Omental fat pad (tissue), 4 donors: ENCODE results near the gene ADM5. TPM values are rescaled to one million over a fixed set of nuclear protein-coding genes. Genes with fewer than 3 reads are reported as not detected.

Experiments used
- ATAC-seq: fragments of 150-250 bp; one replicate; pipeline ENCODE4 v1.9.1; 2016; ENCODE audit warnings: mild to moderate bottlenecking, moderate library complexity; ENCODE audit not compliant: low FRiP score
- DNase-seq: peaks from one replicate; pipeline ENCODE4 v3.0.0-alpha.2; 2019; ENCODE audit warnings: low spot score
- total RNA-seq, 4 donors: library from RNA; depleted of rRNA; stranded (reverse); fragments of >200 nt; gene quantifications; one replicate each; pipeline ENCODE4 v1.1.0, GENCODE V29; 2016
- TF ChIP-seq, protein P1 (sequence below), 3 donors: fragments of 450-650 bp; IDR thresholded peaks; one replicate each; pipeline ENCODE4 v1.5.1; 2016 to 2017; ENCODE audit warnings: antibody characterized with exemption in 3 of 3, mild to moderate bottlenecking in 3 of 3, moderate library complexity in 2 of 3

ADM5 gene
- total RNA-seq, 4 donors from 2014 or later = 1.2 to 3.4 (median 2.3) TPM

DNA sequence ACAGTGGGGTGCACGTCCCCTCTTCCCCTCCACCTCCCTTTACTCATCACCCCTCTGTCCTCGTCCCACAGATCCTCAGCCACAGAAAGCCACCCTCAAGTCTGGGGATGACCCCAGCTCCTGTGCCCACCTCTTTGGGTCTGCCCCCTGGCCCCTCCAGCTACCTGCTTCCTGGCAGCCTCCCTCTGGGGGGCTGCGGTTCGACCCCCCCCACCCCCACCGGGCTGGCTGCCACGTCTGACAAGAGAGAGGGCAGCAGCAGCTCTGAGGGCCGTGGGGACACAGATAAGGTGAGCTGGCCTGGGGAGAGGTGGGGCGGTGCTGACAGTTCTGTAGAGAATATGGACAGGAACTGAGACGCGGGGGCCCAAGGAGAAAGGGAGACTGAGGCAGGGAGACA lies 34.8 kb upstream of the ADM5 start:
- DNase-seq = no peak

GRCh38 chr19:49655570-49656455 lies 33.6 kb upstream of the ADM5 start:
- TF ChIP-seq, protein P1, sequence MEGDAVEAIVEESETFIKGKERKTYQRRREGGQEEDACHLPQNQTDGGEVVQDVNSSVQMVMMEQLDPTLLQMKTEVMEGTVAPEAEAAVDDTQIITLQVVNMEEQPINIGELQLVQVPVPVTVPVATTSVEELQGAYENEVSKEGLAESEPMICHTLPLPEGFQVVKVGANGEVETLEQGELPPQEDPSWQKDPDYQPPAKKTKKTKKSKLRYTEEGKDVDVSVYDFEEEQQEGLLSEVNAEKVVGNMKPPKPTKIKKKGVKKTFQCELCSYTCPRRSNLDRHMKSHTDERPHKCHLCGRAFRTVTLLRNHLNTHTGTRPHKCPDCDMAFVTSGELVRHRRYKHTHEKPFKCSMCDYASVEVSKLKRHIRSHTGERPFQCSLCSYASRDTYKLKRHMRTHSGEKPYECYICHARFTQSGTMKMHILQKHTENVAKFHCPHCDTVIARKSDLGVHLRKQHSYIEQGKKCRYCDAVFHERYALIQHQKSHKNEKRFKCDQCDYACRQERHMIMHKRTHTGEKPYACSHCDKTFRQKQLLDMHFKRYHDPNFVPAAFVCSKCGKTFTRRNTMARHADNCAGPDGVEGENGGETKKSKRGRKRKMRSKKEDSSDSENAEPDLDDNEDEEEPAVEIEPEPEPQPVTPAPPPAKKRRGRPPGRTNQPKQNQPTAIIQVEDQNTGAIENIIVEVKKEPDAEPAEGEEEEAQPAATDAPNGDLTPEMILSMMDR (IDR thresholded peaks at IDR 0.05) = no peak
- DNase-seq (no peak), ATAC-seq (no peak)

More for the DNA sequence above, 34.8 kb upstream of the ADM5 start:
- no peak for ATAC-seq
- TF ChIP-seq, protein P1 (IDR thresholded peaks at IDR 0.05) = no peak

- no peak for ATAC-seq
- no peak for DNase-seq
These were observed 32.8 kb upstream of the ADM5 start for GRCh38 chr19:49656456-49657109.

GRCh38 chr19:49657493-49658138 lies 31.8 kb upstream of the ADM5 start:
- TF ChIP-seq, protein P1 (IDR thresholded peaks at IDR 0.05) = no peak
- DNase-seq = no peak
- ATAC-seq = no peak

More at GRCh38 chr19:49656456-49657109, 32.8 kb upstream of the ADM5 start:
- TF ChIP-seq, protein P1 (IDR thresholded peaks at IDR 0.05) = no peak

- no peak for ATAC-seq
- TF ChIP-seq, protein P1 (IDR thresholded peaks at IDR 0.05) = no peak
- DNase-seq = no peak
These were observed 31.3 kb upstream of the ADM5 start for GRCh38 chr19:49658139-49658517.

GRCh38 chr19:49658566-49659442 lies 30.6 kb upstream of the ADM5 start:
- no peak for ATAC-seq
- DNase-seq = no peak
- TF ChIP-seq, protein P1 (IDR thresholded peaks at IDR 0.05) = no peak
